OCI-LY1 (cell line): Measurements from ENCODE around the gene STK32C.

Experiments
- H2AFZ ChIP-seq: fragments of 200-600 bp; sonication (generic), shearing (Covaris generic); 2 replicates; pipeline ENCODE4 v1.6.0; 2014; ENCODE audit warnings: antibody characterized with exemption, mild to moderate bottlenecking, low read length
- H3F3A ChIP-seq: fragments of 200-600 bp; sonication (generic), shearing (Covaris generic); 2 replicates; pipeline ENCODE4 v1.6.0; 2014; ENCODE audit warnings: mild to moderate bottlenecking, antibody characterized with exemption, low read length, moderate library complexity; ENCODE audit not compliant: insufficient read depth
- H3K27ac ChIP-seq: fragments of 200-600 bp; sonication (generic); 2 replicates; pipeline ENCODE4 v1.5.1; 2014; ENCODE audit warnings: low read length, mixed run types, mild to moderate bottlenecking, low read depth; ENCODE audit not compliant: poor library complexity, severe bottlenecking
- H3K27me3 ChIP-seq: fragments of 200-600 bp; sonication (generic); 2 replicates; pipeline ENCODE4 v1.6.0; 2014; ENCODE audit warnings: antibody characterized with exemption, mild to moderate bottlenecking, low read length, moderate library complexity; ENCODE audit not compliant: insufficient read depth
- H3K36me3 ChIP-seq: fragments of 200-600 bp; sonication (generic); 2 replicates; pipeline ENCODE4 v1.6.1; 2014; ENCODE audit warnings: mild to moderate bottlenecking, antibody characterized with exemption, low read length, moderate library complexity, mixed read lengths; ENCODE audit not compliant: insufficient read depth
- H3K4me1 ChIP-seq: fragments of 200-600 bp; sonication (generic); 2 replicates; pipeline ENCODE4 v1.5.1; 2014; ENCODE audit warnings: mild to moderate bottlenecking, low read length, moderate library complexity; ENCODE audit not compliant: insufficient read depth, severe bottlenecking
- H3K4me2 ChIP-seq: fragments of 200-600 bp; sonication (generic), shearing (Covaris generic); 2 replicates; pipeline ENCODE4 v1.6.1; 2014; ENCODE audit warnings: low read length
- H3K4me3 ChIP-seq: fragments of 200-600 bp; sonication (generic); 2 replicates; pipeline ENCODE4 v1.5.1; 2014; ENCODE audit warnings: low read length, low read depth, mild to moderate bottlenecking, mixed read lengths; ENCODE audit not compliant: poor library complexity, severe bottlenecking
- H3K79me2 ChIP-seq: fragments of 200-600 bp; shearing (Covaris generic); 2 replicates; pipeline ENCODE4 v1.6.1; 2016; ENCODE audit warnings: mixed run types, low read length, mixed read lengths; ENCODE audit not compliant: insufficient read depth
- H3K9ac ChIP-seq: fragments of 200-600 bp; sonication (generic), shearing (Covaris generic); 2 replicates; pipeline ENCODE4 v1.6.1; 2014; ENCODE audit warnings: mild to moderate bottlenecking, low read length, mixed read lengths
- H3K9me2 ChIP-seq: fragments of 200-600 bp; sonication (generic), shearing (Covaris generic); 2 replicates; pipeline ENCODE4 v1.6.1; 2014; ENCODE audit warnings: low read depth, mild to moderate bottlenecking, low read length, mixed read lengths
- H3K9me3 ChIP-seq: fragments of 200-600 bp; shearing (Covaris generic); 2 replicates; pipeline ENCODE4 v1.6.1; 2014; ENCODE audit warnings: low read length, mixed read lengths
- H4K20me1 ChIP-seq: fragments of 200-600 bp; sonication (generic), shearing (Covaris generic); 2 replicates; pipeline ENCODE4 v1.6.0; 2016; ENCODE audit warnings: mild to moderate bottlenecking, low read length; ENCODE audit not compliant: insufficient read depth
- CTCF ChIP-seq: fragments of 200-600 bp; sonication (generic), shearing (Covaris generic); IDR thresholded peaks from 2 replicates; pipeline ENCODE4 v1.5.1; 2017; ENCODE audit warnings: mild to moderate bottlenecking, antibody characterized with exemption, low read length, moderate library complexity, mixed read lengths
- EZH2 ChIP-seq: fragments of 200-600 bp; sonication (generic), shearing (Covaris generic); IDR thresholded peaks from 2 replicates; pipeline ENCODE4 v1.8.0; 2017; ENCODE audit warnings: borderline replicate concordance, mixed run types, mild to moderate bottlenecking, antibody characterized with exemption, low read length, moderate library complexity, mixed read lengths

The STK32C gene

GRCh38 chr10:132347211-132347930 is 39.6 kb upstream of the STK32C start:
- H3K36me3 ChIP-seq, result 0 out of 2 replicates have a peak, but pooled peaks cover 3% of the 10 kb centered on the region
- H3K9ac ChIP-seq, result no peak overlapping the region
- no peak overlapping the region for H2AFZ ChIP-seq
- no peaks in the 10 kb centered on the region for H3K4me1 ChIP-seq
- no peak for TF ChIP-seq EZH2
- H3F3A ChIP-seq, result no peaks in the 10 kb centered on the region
- no peaks in the 10 kb centered on the region for H4K20me1 ChIP-seq
- no peak overlapping the region for H3K27ac ChIP-seq
- H3K4me2 ChIP-seq, result no peak overlapping the region
- no peaks in the 10 kb centered on the region for H3K9me2 ChIP-seq
- no peaks in the 10 kb centered on the region for H3K9me3 ChIP-seq
- no peak overlapping the region for H3K4me3 ChIP-seq
- H3K27me3 ChIP-seq, result no peaks in the 10 kb centered on the region
- H3K79me2 ChIP-seq, result no peaks in the 10 kb centered on the region

- H4K20me1 ChIP-seq, result no peaks in the 10 kb centered on the region
- H3K9ac ChIP-seq, result no peak overlapping the region
- no peaks in the 10 kb centered on the region for H3K9me3 ChIP-seq
- H3K4me2 ChIP-seq, result no peak overlapping the region
- H3K36me3 ChIP-seq, result 0 out of 2 replicates have a peak, but pooled peaks cover 3% of the 10 kb centered on the region
- no peak for TF ChIP-seq CTCF
- no peak for TF ChIP-seq EZH2
- H3K79me2 ChIP-seq, result no peaks in the 10 kb centered on the region
- no peak overlapping the region for H3K4me3 ChIP-seq
- H3F3A ChIP-seq, result no peaks in the 10 kb centered on the region
- H3K4me1 ChIP-seq, result no peaks in the 10 kb centered on the region
- H3K27ac ChIP-seq, result no peak overlapping the region
- no peaks in the 10 kb centered on the region for H3K9me2 ChIP-seq
- no peak overlapping the region for H2AFZ ChIP-seq
- H3K27me3 ChIP-seq, result no peaks in the 10 kb centered on the region
Measured at GRCh38 chr10:132346806-132347205, 39.1 kb upstream of the STK32C start.

- H3F3A ChIP-seq, result no peaks in the 10 kb centered on the region
- no peak overlapping the region for H3K4me3 ChIP-seq
- no peak overlapping the region for H3K27ac ChIP-seq
- no peaks in the 10 kb centered on the region for H3K9me3 ChIP-seq
- H3K4me2 ChIP-seq, result no peak overlapping the region
- TF ChIP-seq EZH2 (no peak), CTCF (no peak)
- H3K79me2 ChIP-seq, result no peaks in the 10 kb centered on the region
- H3K36me3 ChIP-seq, result 0 out of 2 replicates have a peak, but pooled peaks cover 3% of the 10 kb centered on the region
- no peak overlapping the region for H3K9ac ChIP-seq
- H4K20me1 ChIP-seq, result no peaks in the 10 kb centered on the region
- H3K27me3 ChIP-seq, result no peaks in the 10 kb centered on the region
- H3K9me2 ChIP-seq, result no peaks in the 10 kb centered on the region
- H3K4me1 ChIP-seq, result no peaks in the 10 kb centered on the region
- no peak overlapping the region for H2AFZ ChIP-seq
Measured at GRCh38 chr10:132345345-132345744, 37.6 kb upstream of the STK32C start.

GRCh38 chr10:132344386-132344785 is 36.6 kb upstream of the STK32C start:
- Histone ChIP-seq H4K20me1 (no peaks in the 10 kb centered on the region), H3K4me2 (no peak overlapping the region), H3K9me3 (no peaks in the 10 kb centered on the region), H3K27me3 (no peaks in the 10 kb centered on the region), H3K4me1 (no peaks in the 10 kb centered on the region), H3K27ac (no peak overlapping the region), H3F3A (no peaks in the 10 kb centered on the region), H2AFZ (no peak overlapping the region), H3K9ac (no peak overlapping the region), H3K79me2 (no peaks in the 10 kb centered on the region), H3K9me2 (no peaks in the 10 kb centered on the region), H3K4me3 (no peak overlapping the region), H3K36me3 (0 out of 2 replicates have a peak, but pooled peaks cover 3% of the 10 kb centered on the region)
- TF ChIP-seq EZH2, result no peak
- TF ChIP-seq CTCF, result no peak
